GM18907 (cell line): ENCODE data around the gene LITAF.

ENCODE experiments used
- ATAC-seq: cut with Tn5 transposase; IDR thresholded peaks from one replicate; pipeline ENCODE4 v1.9.1; 2021; ENCODE audit warnings: mild to moderate bottlenecking, moderate library complexity; ENCODE audit not compliant: unreplicated experiment

LITAF gene

DNA sequence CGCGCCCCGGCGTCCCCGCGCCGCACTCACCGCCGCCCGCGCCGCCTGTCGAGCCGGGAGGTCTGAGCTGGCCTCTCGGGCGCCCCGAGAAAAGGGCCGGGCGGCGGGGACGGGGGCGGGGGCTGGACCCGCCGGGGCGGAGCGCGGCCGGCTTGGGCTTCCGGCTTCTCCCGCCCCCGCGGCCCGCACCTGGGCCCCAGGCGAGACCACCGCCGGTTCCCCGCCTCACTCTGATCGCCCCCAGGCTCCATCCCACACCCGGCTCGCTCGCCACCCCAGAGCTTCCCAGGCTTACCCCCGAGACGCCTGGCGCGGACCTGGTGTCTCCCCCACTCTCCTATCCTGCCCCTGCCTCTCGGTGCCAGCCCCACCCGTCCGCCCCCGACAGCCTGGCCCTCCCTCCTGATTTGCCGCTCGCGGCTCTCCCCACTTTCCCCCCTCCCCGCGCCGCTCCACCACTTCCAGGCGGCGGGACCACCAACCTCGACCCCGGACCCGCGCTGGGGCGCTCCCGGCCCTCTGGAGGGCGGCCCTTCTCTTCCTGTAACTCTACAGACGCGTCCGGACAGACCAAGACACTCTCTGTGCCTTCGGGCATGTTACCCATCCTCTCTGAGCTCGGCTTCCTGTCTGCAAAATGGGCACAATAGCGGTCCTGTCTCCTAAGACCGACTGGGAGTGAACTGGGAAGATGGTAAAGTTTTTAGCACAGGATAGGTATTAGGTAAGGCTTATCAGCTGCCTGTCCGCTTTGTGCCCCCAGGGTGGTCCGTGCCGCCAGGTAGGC lies at the start of gene LITAF:
Gene LITAF (minus strand): TSS at position 64 of the 787 bp plus-strand sequence. CDS start 30,189 bp downstream, outside the sequence.
- ATAC-seq = peak; percentile 53

DNA sequence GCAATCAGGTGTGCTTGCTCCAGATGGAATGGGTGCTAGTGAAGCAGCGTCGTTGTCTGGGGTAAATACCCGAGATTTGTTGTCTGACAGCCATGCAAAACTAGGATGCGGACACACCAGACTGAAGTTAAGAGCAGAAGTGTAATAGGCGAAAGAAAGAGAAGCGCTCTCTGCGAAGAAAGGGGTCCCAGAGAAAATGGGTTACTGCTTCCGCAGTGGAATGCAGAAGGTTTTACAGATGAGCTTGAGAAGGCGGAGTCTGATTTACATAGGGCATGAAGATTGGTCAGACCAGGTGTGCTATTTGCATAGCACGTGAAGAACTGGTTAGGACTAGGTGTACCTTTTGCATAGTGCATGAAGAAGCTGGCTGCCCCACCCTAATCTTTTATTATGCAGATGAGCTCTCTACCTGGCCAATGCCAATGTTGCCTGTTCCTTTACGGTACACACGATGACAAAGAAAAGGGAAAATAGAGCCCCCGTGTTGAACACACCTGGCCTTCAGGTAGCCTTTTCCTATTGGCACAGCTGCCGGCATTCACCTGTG lies 49.5 kb upstream of the LITAF start:
- no peak for ATAC-seq

DNA sequence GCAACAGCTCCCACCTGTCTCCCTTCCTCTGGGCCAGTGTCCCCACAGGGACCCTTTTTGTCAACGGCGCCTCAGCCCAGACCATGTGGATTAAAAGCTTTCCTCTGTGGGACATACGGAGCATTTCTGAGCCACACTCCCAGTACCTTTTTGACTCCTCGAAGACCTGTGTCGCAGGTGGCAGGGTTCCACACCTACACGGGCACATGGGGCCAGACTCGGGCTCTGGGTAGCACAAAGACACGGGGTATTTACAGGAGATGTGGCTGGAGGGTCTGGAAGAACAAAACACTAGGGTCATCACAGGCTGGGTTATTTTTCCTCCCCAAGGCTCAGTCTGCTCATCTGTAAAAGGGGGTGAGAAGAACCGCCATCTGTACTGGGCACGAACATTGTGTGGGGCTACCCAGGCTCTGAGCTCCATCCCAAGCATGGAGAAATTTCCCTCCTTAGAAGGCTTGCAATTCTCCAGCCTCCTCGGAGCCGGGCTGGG lies 49.0 kb upstream of the LITAF start:
- no peak for ATAC-seq

DNA sequence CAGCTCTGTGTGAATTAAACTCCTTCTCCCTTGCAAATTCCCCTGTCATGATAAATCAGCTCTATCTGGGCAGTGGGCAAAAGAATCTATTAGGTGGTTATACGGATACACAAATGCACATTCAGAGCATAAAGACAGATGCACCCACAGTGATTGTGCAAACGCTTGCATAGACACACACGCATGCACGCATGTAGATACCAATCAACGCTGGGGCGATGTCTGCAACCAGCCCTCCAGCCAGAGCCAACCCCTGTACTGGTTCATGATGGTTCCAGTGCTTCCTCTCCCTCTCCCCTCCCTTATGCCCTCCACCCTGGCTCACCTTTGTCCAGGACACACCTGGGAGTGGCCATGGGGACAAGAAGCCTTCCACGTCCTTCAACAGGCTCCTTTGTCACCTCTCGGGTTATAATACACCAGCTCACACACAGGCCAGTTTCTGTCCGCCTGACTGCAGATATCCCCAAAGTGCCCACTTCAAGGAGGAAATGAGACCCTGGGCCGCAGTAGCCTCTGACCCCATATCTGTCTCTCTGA lies 48.5 kb upstream of the LITAF start:
- no peak for ATAC-seq

DNA sequence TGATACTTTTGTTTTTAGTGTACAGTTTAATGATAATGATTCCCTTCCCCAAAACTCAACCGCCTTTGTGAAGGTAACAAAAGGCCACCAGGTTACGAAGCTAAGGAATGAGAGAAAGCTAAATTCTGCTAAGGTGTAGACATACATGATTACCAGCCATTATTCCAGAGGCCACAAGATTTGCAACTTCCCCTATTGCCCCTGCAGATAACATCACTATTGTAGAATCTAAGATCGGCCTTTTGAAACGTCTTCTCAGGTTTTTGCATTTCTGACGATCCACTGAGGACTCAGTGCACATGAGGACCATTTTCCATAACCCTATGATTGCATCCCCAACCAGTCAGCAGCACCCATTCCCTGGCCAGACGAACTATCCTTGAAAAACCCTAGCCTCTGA lies 47.6 kb upstream of the LITAF start:
- no peak for ATAC-seq

DNA sequence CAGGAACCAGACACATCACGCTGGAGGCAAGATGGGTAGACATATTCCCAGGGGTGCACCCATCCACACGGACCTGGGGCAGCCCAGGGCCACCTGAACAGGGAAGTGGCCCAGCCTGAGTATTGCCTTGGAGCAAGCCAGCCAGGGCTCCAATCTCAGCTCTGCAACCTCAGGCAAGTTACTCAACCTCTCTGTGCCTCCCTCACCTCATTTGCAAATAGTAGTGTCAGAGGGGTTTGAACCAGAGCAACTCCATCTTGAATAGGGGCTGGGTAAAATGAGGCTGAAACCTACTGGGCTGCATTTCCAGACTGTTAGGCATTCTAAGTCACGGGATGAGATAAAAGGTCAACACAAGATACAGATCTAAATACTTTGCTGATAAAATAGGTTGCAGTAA lies 46.4 kb upstream of the LITAF start:
- ATAC-seq = no peak

DNA sequence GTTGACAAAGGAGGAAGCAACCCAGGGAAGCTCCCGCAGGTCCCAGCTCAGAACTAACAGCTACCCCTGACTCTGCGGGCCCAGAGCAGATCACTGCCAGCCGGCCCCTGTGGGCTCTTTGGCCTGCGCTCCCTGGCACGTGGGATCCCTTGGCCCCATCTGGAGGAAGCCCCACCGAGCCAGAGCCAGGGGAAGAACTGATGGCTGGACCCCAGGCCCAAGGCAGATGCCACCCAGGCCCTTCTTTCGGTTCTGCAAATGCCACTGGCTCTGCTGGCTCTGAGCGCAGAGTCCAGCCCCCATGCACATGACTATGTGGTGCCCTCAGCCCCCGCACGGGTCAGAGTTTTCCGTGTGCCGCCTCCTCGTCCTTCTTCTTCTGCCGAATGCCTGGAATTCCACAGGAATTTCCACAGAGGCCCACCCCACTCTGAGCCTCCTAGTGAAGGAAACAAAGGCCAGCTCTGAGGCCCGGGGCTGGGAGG lies 45.8 kb upstream of the LITAF start:
- no peak for ATAC-seq

DNA sequence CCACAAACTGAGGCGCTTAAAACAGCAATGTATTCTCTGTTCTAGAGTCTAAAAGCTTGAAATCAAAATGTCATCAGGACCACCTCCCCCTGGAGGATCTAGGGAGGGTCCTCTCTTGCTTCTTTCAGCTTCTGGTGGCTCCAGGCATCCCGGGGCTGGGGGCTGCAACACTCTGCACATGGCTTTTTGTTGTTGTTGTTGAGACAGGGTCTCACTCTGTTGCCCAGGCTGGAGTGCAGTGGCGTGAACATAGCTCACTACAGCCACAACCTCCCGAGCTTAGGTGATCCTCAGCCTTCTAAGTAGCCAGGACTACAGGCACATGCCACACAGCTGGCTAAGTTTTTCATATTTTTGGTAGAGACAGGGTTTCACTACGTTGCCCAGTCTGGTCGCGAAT lies 44.5 kb upstream of the LITAF start:
- no peak for ATAC-seq

DNA sequence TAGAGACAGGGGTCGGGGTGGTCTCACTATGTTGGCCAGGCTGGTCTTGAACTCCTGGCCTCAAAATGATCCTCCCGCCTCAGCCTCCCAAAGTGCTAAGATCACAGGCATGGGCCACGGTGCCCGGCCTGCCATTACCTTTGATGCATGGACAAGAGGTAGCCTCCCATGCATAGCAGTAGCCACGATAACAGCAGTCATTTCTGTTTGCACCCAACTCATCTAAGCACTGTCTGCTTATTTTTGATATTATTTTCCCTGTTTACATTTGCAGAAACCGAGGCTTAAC lies 44.0 kb upstream of the LITAF start:
- no peak for ATAC-seq

- ATAC-seq = no peak
These were observed 43.5 kb upstream of the LITAF start for GRCh38 chr16:11630046-11630767.

GRCh38 chr16:11629071-11630030 lies 42.6 kb upstream of the LITAF start:
- no peak for ATAC-seq

GRCh38 chr16:11627822-11628457 lies 41.2 kb upstream of the LITAF start:
- ATAC-seq = no peak

DNA sequence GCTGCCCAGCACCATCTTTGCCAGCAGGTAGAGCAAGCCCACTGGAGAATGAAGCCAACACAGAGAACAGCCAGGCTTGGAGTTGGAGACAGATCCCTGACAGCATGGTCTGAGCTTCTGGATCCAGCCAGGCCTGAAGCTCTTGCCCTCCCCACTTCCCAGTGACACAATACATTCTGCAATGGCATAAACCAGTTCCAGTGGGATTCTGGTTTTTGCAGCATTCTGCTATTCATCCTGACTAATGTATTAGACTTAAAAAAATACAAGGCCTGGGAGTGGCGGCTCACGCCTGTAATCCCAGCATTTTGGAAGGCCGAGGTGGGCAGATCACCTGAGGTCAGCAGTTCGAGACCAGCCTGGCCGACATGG lies 40.6 kb upstream of the LITAF start:
- ATAC-seq = no peak

- ATAC-seq = no peak
These were observed 40.1 kb upstream of the LITAF start for GRCh38 chr16:11626657-11627291.

DNA sequence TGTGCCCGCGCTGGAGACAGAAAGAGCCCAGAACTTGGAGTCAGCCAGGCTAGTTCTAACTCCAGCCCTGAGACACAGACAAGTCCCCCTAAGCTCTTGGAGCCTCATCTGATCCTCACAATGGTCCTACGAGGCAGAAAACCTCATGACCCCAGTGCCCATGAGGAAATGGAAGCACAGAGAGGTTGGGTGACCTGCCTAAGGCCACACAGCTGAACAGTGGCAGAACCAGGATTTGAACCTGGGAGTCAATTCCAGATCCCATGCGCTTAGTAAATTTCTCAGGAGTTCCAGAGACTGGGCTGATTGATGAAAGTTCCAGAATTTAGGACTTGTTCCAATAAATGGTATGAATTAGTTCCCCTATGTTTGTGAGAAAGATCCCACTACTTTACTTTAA lies 39.0 kb upstream of the LITAF start:
- no peak for ATAC-seq

DNA sequence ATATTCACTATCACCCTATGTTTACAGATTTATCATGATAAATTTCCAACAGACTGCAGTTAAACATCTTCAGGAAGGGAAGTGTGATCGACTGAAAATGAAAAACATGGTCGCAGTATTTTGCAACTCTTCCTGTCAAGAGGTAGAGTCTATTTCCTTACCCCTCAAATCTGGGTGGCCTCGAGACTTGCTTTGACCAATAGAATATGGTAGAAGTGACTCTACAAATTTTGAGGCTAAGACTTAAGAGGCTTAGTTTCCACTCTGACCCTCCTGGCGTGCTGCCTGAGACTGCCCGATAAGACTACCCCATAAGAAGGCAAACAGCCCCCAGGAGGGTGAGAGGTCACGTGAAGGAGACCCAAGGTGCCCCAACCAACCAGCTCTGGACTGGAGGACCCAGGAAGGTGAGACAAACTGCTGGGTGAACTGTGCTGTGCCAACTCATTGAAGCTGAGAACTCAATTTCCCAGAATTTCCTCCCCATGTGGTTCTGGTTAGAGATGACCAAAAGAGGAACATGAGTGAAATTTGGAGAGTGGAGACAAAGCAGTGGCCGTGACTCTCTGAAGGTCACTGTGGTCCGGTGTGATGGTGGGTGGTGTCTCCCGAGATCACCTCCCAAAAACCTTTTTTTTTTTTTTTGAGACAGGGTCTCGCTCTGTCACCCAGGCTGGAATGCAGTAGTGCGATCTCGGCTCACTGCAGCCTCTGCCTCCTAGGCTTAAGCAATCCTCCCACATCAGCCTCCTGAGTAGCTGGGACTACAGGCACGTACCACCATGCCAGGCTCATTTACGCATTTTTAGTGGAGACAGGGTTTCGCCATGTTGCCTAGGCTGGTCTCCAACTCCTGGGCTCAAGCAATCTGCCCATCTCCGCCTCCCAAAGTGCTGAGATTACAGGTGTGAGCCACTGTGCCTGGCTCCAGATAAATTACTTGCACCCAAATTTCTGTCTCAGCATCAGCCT lies 38.2 kb upstream of the LITAF start:
- ATAC-seq = peak; percentile 10

DNA sequence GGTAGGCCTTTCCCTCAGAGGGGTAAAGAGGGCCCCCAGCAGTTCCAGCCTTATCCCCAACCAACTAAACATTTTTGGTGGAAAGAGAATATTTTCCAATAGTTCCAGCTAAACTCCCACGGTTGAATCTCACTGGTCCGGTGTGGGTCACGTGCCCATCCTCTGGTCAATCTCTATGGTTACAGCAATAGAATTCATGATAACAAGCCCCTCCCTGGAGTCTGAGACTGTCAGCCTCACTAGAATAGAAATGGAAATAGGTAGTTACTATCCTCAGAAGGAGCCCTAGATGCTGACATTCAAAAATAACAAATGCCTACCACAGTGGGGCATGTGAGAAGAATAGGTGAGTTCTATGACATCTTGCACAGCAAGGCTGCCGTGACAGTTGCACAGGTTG lies 37.5 kb upstream of the LITAF start:
- ATAC-seq = peak; percentile 35

DNA sequence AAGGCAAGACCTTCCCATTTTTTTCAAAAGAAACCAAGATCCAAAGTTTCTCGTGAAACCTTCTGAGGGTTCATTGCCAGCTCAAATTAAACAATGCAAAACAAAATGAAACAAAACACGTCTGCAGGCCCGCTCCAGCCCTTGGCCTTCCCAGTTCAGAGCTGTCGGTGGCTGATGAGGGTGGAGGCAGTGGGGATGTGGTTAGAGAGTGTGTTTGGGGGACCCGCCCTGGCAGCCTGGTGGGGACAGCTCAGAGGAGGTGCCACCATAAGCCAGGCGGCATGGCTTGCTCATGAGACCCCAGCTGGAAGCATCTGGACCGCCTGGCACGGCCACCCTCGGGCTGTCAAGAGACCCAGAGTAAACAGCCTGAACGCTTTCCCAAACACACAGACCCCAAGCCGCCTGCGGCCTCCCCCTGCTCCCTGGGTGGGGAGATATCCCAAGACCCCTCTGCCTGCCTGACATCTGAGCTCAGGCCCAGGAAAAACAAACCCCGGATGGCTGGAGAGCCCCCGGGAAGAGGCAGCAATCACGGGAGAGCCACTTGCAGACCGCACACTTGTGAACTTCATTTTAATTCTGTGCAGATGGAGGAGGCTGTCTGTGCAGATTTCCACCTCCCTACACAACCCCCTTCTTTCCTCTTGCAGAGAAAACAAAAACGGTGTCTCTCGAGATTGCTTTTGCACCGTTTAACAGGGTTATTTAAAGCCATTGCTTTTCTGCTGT lies 35.4 kb upstream of the LITAF start:
- no peak for ATAC-seq
